ENCODE measurements around the gene PAQR8.

DNA sequence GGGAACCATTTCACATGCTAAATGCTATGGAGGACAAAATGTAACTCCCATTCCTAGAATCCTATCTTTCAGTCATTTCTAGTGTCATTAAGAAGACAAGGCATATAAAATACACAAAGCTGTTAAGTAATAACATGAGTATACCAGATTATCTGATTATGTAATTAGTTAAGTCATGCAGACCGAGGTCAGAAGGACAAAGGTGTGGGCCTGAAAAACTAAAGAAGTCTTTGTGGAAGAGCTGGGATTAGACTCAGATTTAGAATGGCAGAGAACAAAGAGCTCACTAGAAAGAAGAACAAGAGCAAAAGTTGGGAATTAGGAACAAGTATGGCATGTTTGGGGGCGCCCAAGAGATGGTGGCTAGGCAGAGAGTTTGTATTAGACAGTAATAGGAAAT is 95.1 kb downstream of the PAQR8 start:
- TF ChIP-seq ZNF468 (CRISPR knock-in tag; IDR thresholded peaks at IDR 0.05) (no peak), NFRKB (IDR thresholded peaks at IDR 0.05) (no peak), MTA3 (CRISPR knock-in tag; IDR thresholded peaks at IDR 0.05) (no peak), CHD2 (IDR thresholded peaks at IDR 0.05; ENCODE audit: low read depth, low read length) (no peak), EZH2 (conservative IDR thresholded peaks at IDR 0.05; ENCODE audit: low read depth, low read length) (no peak), SIN3A (IDR thresholded peaks at IDR 0.05; ENCODE audit: borderline replicate concordance, low read depth, low read length) (no peak)
- TF ChIP-seq, protein P1, sequence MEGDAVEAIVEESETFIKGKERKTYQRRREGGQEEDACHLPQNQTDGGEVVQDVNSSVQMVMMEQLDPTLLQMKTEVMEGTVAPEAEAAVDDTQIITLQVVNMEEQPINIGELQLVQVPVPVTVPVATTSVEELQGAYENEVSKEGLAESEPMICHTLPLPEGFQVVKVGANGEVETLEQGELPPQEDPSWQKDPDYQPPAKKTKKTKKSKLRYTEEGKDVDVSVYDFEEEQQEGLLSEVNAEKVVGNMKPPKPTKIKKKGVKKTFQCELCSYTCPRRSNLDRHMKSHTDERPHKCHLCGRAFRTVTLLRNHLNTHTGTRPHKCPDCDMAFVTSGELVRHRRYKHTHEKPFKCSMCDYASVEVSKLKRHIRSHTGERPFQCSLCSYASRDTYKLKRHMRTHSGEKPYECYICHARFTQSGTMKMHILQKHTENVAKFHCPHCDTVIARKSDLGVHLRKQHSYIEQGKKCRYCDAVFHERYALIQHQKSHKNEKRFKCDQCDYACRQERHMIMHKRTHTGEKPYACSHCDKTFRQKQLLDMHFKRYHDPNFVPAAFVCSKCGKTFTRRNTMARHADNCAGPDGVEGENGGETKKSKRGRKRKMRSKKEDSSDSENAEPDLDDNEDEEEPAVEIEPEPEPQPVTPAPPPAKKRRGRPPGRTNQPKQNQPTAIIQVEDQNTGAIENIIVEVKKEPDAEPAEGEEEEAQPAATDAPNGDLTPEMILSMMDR (CRISPR knock-in tag; IDR thresholded peaks at IDR 0.05): no peak
- TF ChIP-seq, protein P2, sequence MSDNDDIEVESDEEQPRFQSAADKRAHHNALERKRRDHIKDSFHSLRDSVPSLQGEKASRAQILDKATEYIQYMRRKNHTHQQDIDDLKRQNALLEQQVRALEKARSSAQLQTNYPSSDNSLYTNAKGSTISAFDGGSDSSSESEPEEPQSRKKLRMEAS (IDR thresholded peaks at IDR 0.05): no peak
- TF ChIP-seq, protein P3, sequence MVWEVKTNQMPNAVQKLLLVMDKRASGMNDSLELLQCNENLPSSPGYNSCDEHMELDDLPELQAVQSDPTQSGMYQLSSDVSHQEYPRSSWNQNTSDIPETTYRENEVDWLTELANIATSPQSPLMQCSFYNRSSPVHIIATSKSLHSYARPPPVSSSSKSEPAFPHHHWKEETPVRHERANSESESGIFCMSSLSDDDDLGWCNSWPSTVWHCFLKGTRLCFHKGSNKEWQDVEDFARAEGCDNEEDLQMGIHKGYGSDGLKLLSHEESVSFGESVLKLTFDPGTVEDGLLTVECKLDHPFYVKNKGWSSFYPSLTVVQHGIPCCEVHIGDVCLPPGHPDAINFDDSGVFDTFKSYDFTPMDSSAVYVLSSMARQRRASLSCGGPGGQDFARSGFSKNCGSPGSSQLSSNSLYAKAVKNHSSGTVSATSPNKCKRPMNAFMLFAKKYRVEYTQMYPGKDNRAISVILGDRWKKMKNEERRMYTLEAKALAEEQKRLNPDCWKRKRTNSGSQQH (CRISPR knock-in tag; IDR thresholded peaks at IDR 0.05; ENCODE audit: low read depth): no peak
- TF ChIP-seq, protein P4, sequence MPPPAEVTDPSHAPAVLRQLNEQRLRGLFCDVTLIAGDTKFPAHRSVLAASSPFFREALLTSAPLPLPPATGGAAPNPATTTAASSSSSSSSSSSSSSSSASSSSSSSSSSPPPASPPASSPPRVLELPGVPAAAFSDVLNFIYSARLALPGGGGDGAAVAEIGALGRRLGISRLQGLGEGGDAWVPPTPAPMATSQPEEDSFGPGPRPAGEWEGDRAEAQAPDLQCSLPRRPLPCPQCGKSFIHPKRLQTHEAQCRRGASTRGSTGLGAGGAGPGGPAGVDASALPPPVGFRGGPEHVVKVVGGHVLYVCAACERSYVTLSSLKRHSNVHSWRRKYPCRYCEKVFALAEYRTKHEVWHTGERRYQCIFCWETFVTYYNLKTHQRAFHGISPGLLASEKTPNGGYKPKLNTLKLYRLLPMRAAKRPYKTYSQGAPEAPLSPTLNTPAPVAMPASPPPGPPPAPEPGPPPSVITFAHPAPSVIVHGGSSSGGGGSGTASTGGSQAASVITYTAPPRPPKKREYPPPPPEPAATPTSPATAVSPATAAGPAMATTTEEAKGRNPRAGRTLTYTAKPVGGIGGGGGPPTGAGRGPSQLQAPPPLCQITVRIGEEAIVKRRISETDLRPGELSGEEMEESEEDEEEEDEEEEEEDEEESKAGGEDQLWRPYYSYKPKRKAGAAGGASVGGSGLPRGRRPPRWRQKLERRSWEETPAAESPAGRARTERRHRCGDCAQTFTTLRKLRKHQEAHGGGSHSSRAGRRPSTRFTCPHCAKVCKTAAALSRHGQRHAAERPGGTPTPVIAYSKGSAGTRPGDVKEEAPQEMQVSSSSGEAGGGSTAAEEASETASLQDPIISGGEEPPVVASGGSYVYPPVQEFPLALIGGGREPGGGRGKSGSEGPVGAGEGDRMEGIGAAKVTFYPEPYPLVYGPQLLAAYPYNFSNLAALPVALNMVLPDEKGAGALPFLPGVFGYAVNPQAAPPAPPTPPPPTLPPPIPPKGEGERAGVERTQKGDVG (CRISPR knock-in tag; IDR thresholded peaks at IDR 0.05; ENCODE audit: borderline replicate concordance): no peak
